ENCODE measurements around the gene CYP19A1.

CYP19A1 gene

GRCh38 chr15:51212239-51212638, 126.2 kb downstream of the CYP19A1 start:
- H3K27me3 ChIP-seq (ENCODE audit: control insufficient read depth in 1 of 2, insufficient read depth in 2 of 2, low read length in 2 of 2), result no peaks in the 10 kb centered on the region
- H3K27ac ChIP-seq (ENCODE audit: low read length), result no peak overlapping the region

GRCh38 chr15:51205050-51205975, 133.1 kb downstream of the CYP19A1 start:
- Histone ChIP-seq H3K4me1 (ENCODE audit: control insufficient read depth, insufficient read depth, low read length) (no peaks in the 10 kb centered on the region), H3K4me3 (ENCODE audit: low read length in 2 of 2) (no peak overlapping the region), H3K9me3 (ENCODE audit: control insufficient read depth in 2 of 2, low read length in 2 of 2) (no peaks in the 10 kb centered on the region), H3K27ac (ENCODE audit: low read length) (no peak overlapping the region), H3K27me3 (ENCODE audit: control insufficient read depth in 1 of 2, insufficient read depth in 2 of 2, low read length in 2 of 2) (peaks cover 0 to 5% of the 10 kb centered on the region in 2 donors), H3K9ac (ENCODE audit: low read length in 2 of 2) (no peak overlapping the region), H3K36me3 (ENCODE audit: control insufficient read depth in 2 of 2, insufficient read depth in 2 of 2, low read length in 2 of 2) (no peaks in the 10 kb centered on the region)

More at GRCh38 chr15:51212239-51212638, 126.2 kb downstream of the CYP19A1 start:
- H3K9ac ChIP-seq (ENCODE audit: low read length in 2 of 2), result no peak overlapping the region
- no peak overlapping the region for H3K4me3 ChIP-seq (ENCODE audit: low read length in 2 of 2)
- no peaks in the 10 kb centered on the region for H3K36me3 ChIP-seq (ENCODE audit: control insufficient read depth in 2 of 2, insufficient read depth in 2 of 2, low read length in 2 of 2)
- no peaks in the 10 kb centered on the region for H3K4me1 ChIP-seq (ENCODE audit: control insufficient read depth, insufficient read depth, low read length)
- H3K9me3 ChIP-seq (ENCODE audit: control insufficient read depth in 2 of 2, low read length in 2 of 2), result no peaks in the 10 kb centered on the region

- no peak overlapping the region for H3K9ac ChIP-seq (ENCODE audit: low read length in 2 of 2)
- H3K4me1 ChIP-seq (ENCODE audit: control insufficient read depth, insufficient read depth, low read length), result no peaks in the 10 kb centered on the region
- H3K27me3 ChIP-seq (ENCODE audit: control insufficient read depth in 1 of 2, insufficient read depth in 2 of 2, low read length in 2 of 2), result peaks cover 0 to 6% of the 10 kb centered on the region in 2 donors
- H3K9me3 ChIP-seq (ENCODE audit: control insufficient read depth in 2 of 2, low read length in 2 of 2), result no peaks in the 10 kb centered on the region
- no peak overlapping the region for H3K4me3 ChIP-seq (ENCODE audit: low read length in 2 of 2)
- H3K36me3 ChIP-seq (ENCODE audit: control insufficient read depth in 2 of 2, insufficient read depth in 2 of 2, low read length in 2 of 2), result no peaks in the 10 kb centered on the region
- H3K27ac ChIP-seq (ENCODE audit: low read length), result no peak overlapping the region
Measured at GRCh38 chr15:51203797-51204196, 134.6 kb downstream of the CYP19A1 start.

- H3K27ac ChIP-seq (ENCODE audit: low read length), result no peak overlapping the region
- H3K4me1 ChIP-seq (ENCODE audit: control insufficient read depth, insufficient read depth, low read length), result no peaks in the 10 kb centered on the region
- no peaks in the 10 kb centered on the region for H3K9me3 ChIP-seq (ENCODE audit: control insufficient read depth in 2 of 2, low read length in 2 of 2)
- no peak overlapping the region for H3K9ac ChIP-seq (ENCODE audit: low read length in 2 of 2)
- peaks cover 0 to 6% of the 10 kb centered on the region in 2 donors for H3K27me3 ChIP-seq (ENCODE audit: control insufficient read depth in 1 of 2, insufficient read depth in 2 of 2, low read length in 2 of 2)
- no peaks in the 10 kb centered on the region for H3K36me3 ChIP-seq (ENCODE audit: control insufficient read depth in 2 of 2, insufficient read depth in 2 of 2, low read length in 2 of 2)
- H3K4me3 ChIP-seq (ENCODE audit: low read length in 2 of 2), result no peak overlapping the region
Measured at GRCh38 chr15:51202783-51203182, 135.6 kb downstream of the CYP19A1 start.

GRCh38 chr15:51201581-51201980, 136.8 kb downstream of the CYP19A1 start:
- Histone ChIP-seq H3K36me3 (ENCODE audit: control insufficient read depth in 2 of 2, insufficient read depth in 2 of 2, low read length in 2 of 2) (no peaks in the 10 kb centered on the region), H3K4me1 (ENCODE audit: control insufficient read depth, insufficient read depth, low read length) (no peaks in the 10 kb centered on the region), H3K9me3 (ENCODE audit: control insufficient read depth in 2 of 2, low read length in 2 of 2) (no peaks in the 10 kb centered on the region), H3K9ac (ENCODE audit: low read length in 2 of 2) (no peak overlapping the region), H3K27ac (ENCODE audit: low read length) (no peak overlapping the region), H3K4me3 (ENCODE audit: low read length in 2 of 2) (no peak overlapping the region), H3K27me3 (ENCODE audit: control insufficient read depth in 1 of 2, insufficient read depth in 2 of 2, low read length in 2 of 2) (peaks cover 0 to 6% of the 10 kb centered on the region in 2 donors)

GRCh38 chr15:51200792-51201191, 137.6 kb downstream of the CYP19A1 start:
- Histone ChIP-seq H3K9ac (ENCODE audit: low read length in 2 of 2) (no peak overlapping the region), H3K9me3 (ENCODE audit: control insufficient read depth in 2 of 2, low read length in 2 of 2) (no peaks in the 10 kb centered on the region), H3K27me3 (ENCODE audit: control insufficient read depth in 1 of 2, insufficient read depth in 2 of 2, low read length in 2 of 2) (peaks cover 0 to 6% of the 10 kb centered on the region in 2 donors), H3K36me3 (ENCODE audit: control insufficient read depth in 2 of 2, insufficient read depth in 2 of 2, low read length in 2 of 2) (no peaks in the 10 kb centered on the region), H3K27ac (ENCODE audit: low read length) (no peak overlapping the region), H3K4me1 (ENCODE audit: control insufficient read depth, insufficient read depth, low read length) (no peaks in the 10 kb centered on the region), H3K4me3 (ENCODE audit: low read length in 2 of 2) (no peak overlapping the region)

GRCh38 chr15:51199541-51199940, 138.9 kb downstream of the CYP19A1 start:
- Histone ChIP-seq H3K4me3 (ENCODE audit: low read length in 2 of 2) (no peak overlapping the region), H3K27ac (ENCODE audit: low read length) (no peak overlapping the region), H3K27me3 (ENCODE audit: control insufficient read depth in 1 of 2, insufficient read depth in 2 of 2, low read length in 2 of 2) (peaks cover 0 to 4% of the 10 kb centered on the region in 2 donors), H3K4me1 (ENCODE audit: control insufficient read depth, insufficient read depth, low read length) (no peaks in the 10 kb centered on the region), H3K36me3 (ENCODE audit: control insufficient read depth in 2 of 2, insufficient read depth in 2 of 2, low read length in 2 of 2) (no peaks in the 10 kb centered on the region), H3K9me3 (ENCODE audit: control insufficient read depth in 2 of 2, low read length in 2 of 2) (no peaks in the 10 kb centered on the region), H3K9ac (ENCODE audit: low read length in 2 of 2) (no peak overlapping the region)

- H3K27ac ChIP-seq (ENCODE audit: low read length), result no peak overlapping the region
- H3K36me3 ChIP-seq (ENCODE audit: control insufficient read depth in 2 of 2, insufficient read depth in 2 of 2, low read length in 2 of 2), result no peaks in the 10 kb centered on the region
- H3K9me3 ChIP-seq (ENCODE audit: control insufficient read depth in 2 of 2, low read length in 2 of 2), result no peaks in the 10 kb centered on the region
- H3K4me3 ChIP-seq (ENCODE audit: low read length in 2 of 2), result no peak overlapping the region
- no peaks in the 10 kb centered on the region for H3K4me1 ChIP-seq (ENCODE audit: control insufficient read depth, insufficient read depth, low read length)
- H3K27me3 ChIP-seq (ENCODE audit: control insufficient read depth in 1 of 2, insufficient read depth in 2 of 2, low read length in 2 of 2), result peaks cover 0 to 4% of the 10 kb centered on the region in 2 donors
- no peak overlapping the region for H3K9ac ChIP-seq (ENCODE audit: low read length in 2 of 2)
Measured at GRCh38 chr15:51198701-51199232, 139.6 kb downstream of the CYP19A1 start.

GRCh38 chr15:51195459-51195858, 142.9 kb downstream of the CYP19A1 start:
- no peak overlapping the region for H3K4me3 ChIP-seq (ENCODE audit: low read length in 2 of 2)
- no peak overlapping the region for H3K9ac ChIP-seq (ENCODE audit: low read length in 2 of 2)

GRCh38 chr15:51193979-51194378, 144.4 kb downstream of the CYP19A1 start:
- peaks cover 6 to 8% of the 10 kb centered on the region in 2 donors for H3K27me3 ChIP-seq (ENCODE audit: control insufficient read depth in 1 of 2, insufficient read depth in 2 of 2, low read length in 2 of 2)
- no peaks in the 10 kb centered on the region for H3K36me3 ChIP-seq (ENCODE audit: control insufficient read depth in 2 of 2, insufficient read depth in 2 of 2, low read length in 2 of 2)
- H3K27ac ChIP-seq (ENCODE audit: low read length), result no peak overlapping the region
- H3K9ac ChIP-seq (ENCODE audit: low read length in 2 of 2), result no peak overlapping the region
- peaks cover 9% of the 10 kb centered on the region for H3K4me1 ChIP-seq (ENCODE audit: control insufficient read depth, insufficient read depth, low read length)
- no peaks in the 10 kb centered on the region for H3K9me3 ChIP-seq (ENCODE audit: control insufficient read depth in 2 of 2, low read length in 2 of 2)
- H3K4me3 ChIP-seq (ENCODE audit: low read length in 2 of 2), result no peak overlapping the region

More at GRCh38 chr15:51195459-51195858, 142.9 kb downstream of the CYP19A1 start:
- no peak overlapping the region for H3K27ac ChIP-seq (ENCODE audit: low read length)
- H3K9me3 ChIP-seq (ENCODE audit: control insufficient read depth in 2 of 2, low read length in 2 of 2), result no peaks in the 10 kb centered on the region
- no peaks in the 10 kb centered on the region for H3K36me3 ChIP-seq (ENCODE audit: control insufficient read depth in 2 of 2, insufficient read depth in 2 of 2, low read length in 2 of 2)
- peaks cover 8% of the 10 kb centered on the region for H3K4me1 ChIP-seq (ENCODE audit: control insufficient read depth, insufficient read depth, low read length)
- peaks cover 6 to 8% of the 10 kb centered on the region in 2 donors for H3K27me3 ChIP-seq (ENCODE audit: control insufficient read depth in 1 of 2, insufficient read depth in 2 of 2, low read length in 2 of 2)

- Histone ChIP-seq H3K4me1 (ENCODE audit: control insufficient read depth, insufficient read depth, low read length) (peaks cover 9% of the 10 kb centered on the region), H3K27ac (ENCODE audit: low read length) (no peak overlapping the region), H3K27me3 (ENCODE audit: control insufficient read depth in 1 of 2, insufficient read depth in 2 of 2, low read length in 2 of 2) (peaks cover 5 to 8% of the 10 kb centered on the region in 2 donors), H3K9me3 (ENCODE audit: control insufficient read depth in 2 of 2, low read length in 2 of 2) (no peaks in the 10 kb centered on the region), H3K9ac (ENCODE audit: low read length in 2 of 2) (no peak overlapping the region), H3K36me3 (ENCODE audit: control insufficient read depth in 2 of 2, insufficient read depth in 2 of 2, low read length in 2 of 2) (no peaks in the 10 kb centered on the region), H3K4me3 (ENCODE audit: low read length in 2 of 2) (no peak overlapping the region)
Measured at GRCh38 chr15:51193526-51193925, 144.9 kb downstream of the CYP19A1 start.

Measured in stomach smooth muscle (tissue), 2 donors.